ENCODE data around the gene MRM1. TPM values are rescaled to one million over a fixed set of nuclear protein-coding genes. Genes with fewer than 3 reads are reported as not detected.

The MRM1 gene
- polyA plus RNA-seq (ENCODE audit: insufficient read length in 3 of 3) = 1 to 10 TPM; 2.9 to 3.5 (median 3.5) TPM

GRCh38 chr17:36601303-36602029 lies at the start of gene MRM1:
TSS of gene MRM1 (plus strand) at chr17:36601583. CDS start at chr17:36601811, 228 bp downstream.
- peak in 2 of 3 donors; percentile 73 to 81 for DNase-seq (ENCODE audit: low read depth in 3 of 3, low spot score in 2 of 3)

- no peak for DNase-seq (ENCODE audit: low read depth in 3 of 3, low spot score in 2 of 3)
These were observed 47.9 kb upstream of the MRM1 start for GRCh38 chr17:36553459-36553858.

GRCh38 chr17:36566081-36566480 lies 35.3 kb upstream of the MRM1 start:
- DNase-seq (ENCODE audit: low read depth in 3 of 3, low spot score in 2 of 3) = no peak

GRCh38 chr17:36575028-36575427 lies 26.4 kb upstream of the MRM1 start:
- no peak for DNase-seq (ENCODE audit: low read depth in 3 of 3, low spot score in 2 of 3)

GRCh38 chr17:36576793-36577192 lies 24.6 kb upstream of the MRM1 start:
- DNase-seq (ENCODE audit: low read depth in 3 of 3, low spot score in 2 of 3) = no peak

- DNase-seq (ENCODE audit: low read depth in 3 of 3, low spot score in 2 of 3) = no peak
These were observed 22.7 kb upstream of the MRM1 start for GRCh38 chr17:36578671-36579070.

- no peak for DNase-seq (ENCODE audit: low read depth in 3 of 3, low spot score in 2 of 3)
These were observed 17.6 kb upstream of the MRM1 start for GRCh38 chr17:36583787-36584186.

- no peak for DNase-seq (ENCODE audit: low read depth in 3 of 3, low spot score in 2 of 3)
These were observed 15.2 kb upstream of the MRM1 start for GRCh38 chr17:36586138-36586537.

- DNase-seq (ENCODE audit: low read depth in 3 of 3, low spot score in 2 of 3) = no peak
These were observed 11.3 kb upstream of the MRM1 start for GRCh38 chr17:36590082-36590481.

GRCh38 chr17:36591434-36592315 lies 9.7 kb upstream of the MRM1 start, which contains the start of gene DHRS11:
TSS of gene DHRS11 (plus strand) at chr17:36591879. CDS start at chr17:36592010, 131 bp downstream.
- no peak for DNase-seq (ENCODE audit: low read depth in 3 of 3, low spot score in 2 of 3)

- no peak for DNase-seq (ENCODE audit: low read depth in 3 of 3, low spot score in 2 of 3)
These were observed 9.1 kb upstream of the MRM1 start for GRCh38 chr17:36592316-36592715.

- no peak for DNase-seq (ENCODE audit: low read depth in 3 of 3, low spot score in 2 of 3)
These were observed 8.6 kb upstream of the MRM1 start for GRCh38 chr17:36592716-36593321.

GRCh38 chr17:36593656-36594316 lies 7.6 kb upstream of the MRM1 start:
- DNase-seq (ENCODE audit: low read depth in 3 of 3, low spot score in 2 of 3) = no peak

- no peak for DNase-seq (ENCODE audit: low read depth in 3 of 3, low spot score in 2 of 3)
These were observed 6.6 kb upstream of the MRM1 start for GRCh38 chr17:36594626-36595401.

- DNase-seq (ENCODE audit: low read depth in 3 of 3, low spot score in 2 of 3) = no peak
These were observed 4.2 kb upstream of the MRM1 start for GRCh38 chr17:36597226-36597625.

- no peak for DNase-seq (ENCODE audit: low read depth in 3 of 3, low spot score in 2 of 3)
These were observed 3.3 kb upstream of the MRM1 start for GRCh38 chr17:36597866-36598777.

- no peak for DNase-seq (ENCODE audit: low read depth in 3 of 3, low spot score in 2 of 3)
These were observed 2.4 kb upstream of the MRM1 start for GRCh38 chr17:36598951-36599401.

GRCh38 chr17:36599546-36600250 lies 1.7 kb upstream of the MRM1 start:
- DNase-seq (ENCODE audit: low read depth in 3 of 3, low spot score in 2 of 3) = no peak

Measured in right renal cortex interstitium (tissue), 3 donors.